Mammary epithelial cell (primary cell): ENCODE results near the gene SSRP1.

ENCODE experiments used
- CTCF ChIP-seq, 2 donors: IDR thresholded peaks in 1 of 2; conservative IDR thresholded peaks in 1 of 2; 2 replicates each; pipeline ENCODE4 v1.5.1; 2011 to 2012; ENCODE audit warnings: inconsistent platforms in 2 of 2, low read length in 2 of 2, mild to moderate bottlenecking in 2 of 2, control low read depth in 1 of 2, low read depth in 1 of 2; ENCODE audit not compliant: insufficient read depth in 1 of 2; ENCODE audit errors: extremely low read depth in 1 of 2
- EZH2 ChIP-seq: IDR thresholded peaks from 2 replicates; pipeline ENCODE4 v1.6.1; 2012; ENCODE audit warnings: low read length, inconsistent platforms, borderline replicate concordance

- TF ChIP-seq CTCF (conservative IDR thresholded peaks at IDR 0.05 in 1 of 2, IDR thresholded peaks at IDR 0.05 in 1 of 2; ENCODE audit: extremely low read depth in 1 of 2, insufficient read depth in 1 of 2, low read depth in 1 of 2, low read length in 2 of 2), result no peak
- no peak for TF ChIP-seq EZH2
These were observed 24.4 kb downstream of the SSRP1 start for GRCh38 chr11:57311109-57311936.
